Ovary (tissue), 9 donors: ENCODE measurements around the gene CEMIP. TPM values are rescaled to one million over a fixed set of nuclear protein-coding genes. Genes with fewer than 3 reads are reported as not detected.

Source experiments
- DNase-seq, 5 donors: peaks; one replicate each; pipeline ENCODE4 v3.0.0-alpha.2; 2019 to 2020
- H3K27ac ChIP-seq, 2 donors: fragments of 200-600 bp; one replicate each; pipeline versions ENCODE4 v1.5.1 to v1.8.0; 2019 to 2022
- H3K27me3 ChIP-seq: fragments of 200-600 bp; one replicate; pipeline ENCODE4 v1.8.0; 2022
- H3K36me3 ChIP-seq: fragments of 200-600 bp; sonication (generic); one replicate; pipeline ENCODE4 v1.5.1; 2019
- H3K4me1 ChIP-seq: one replicate; pipeline ENCODE4 v1.8.1; 2013; ENCODE audit warnings: mild to moderate bottlenecking, moderate library complexity; ENCODE audit not compliant: insufficient read depth
- H3K4me3 ChIP-seq: fragments of 200-600 bp; sonication (generic); one replicate; pipeline ENCODE4 v1.5.1; 2017
- H3K9me3 ChIP-seq, 2 donors: fragments of 200-600 bp in 1 of 2; sonication (generic) in 1 of 2; one replicate each; pipeline versions ENCODE4 v1.5.1 to v1.8.1; 2013 to 2019; ENCODE audit warnings: mild to moderate bottlenecking in 1 of 2, moderate library complexity in 1 of 2
- CTCF ChIP-seq, 3 donors: fragments of 450-650 bp in 2 of 3; fragments of 200-600 bp in 1 of 3; IDR thresholded peaks; one replicate each; pipeline versions ENCODE4 v1.5.1 to v1.8.0; 2016 to 2022; ENCODE audit warnings: antibody characterized with exemption in 3 of 3, mild to moderate bottlenecking in 1 of 3
- EP300 ChIP-seq: sonication (generic); formaldehyde crosslinking; IDR thresholded peaks from one replicate; pipeline ENCODE4 v1.6.1; 2017; ENCODE audit warnings: antibody characterized with exemption
- POLR2A ChIP-seq: fragments of 450-650 bp; IDR thresholded peaks from one replicate; pipeline ENCODE4 v1.6.1; 2017; ENCODE audit warnings: antibody characterized with exemption, mild to moderate bottlenecking, moderate library complexity
- WGBS, 3 donors: extraction: QIAGEN DNeasy Blood & Tissue Kit in 1 of 3; methylation state at CpG; one replicate each; pipeline versions ENCODE4 v1.1.5 to v1.1.7; 2013 to 2017; 5-methylcytosine and 5-hydroxymethylcytosine counted together
- intact Hi-C, 4 donors: fragments of 100-400 bp; cut with DNase I; formaldehyde crosslinking; loops; one replicate each; pipeline versions ENCODE4 v1.11.0 to v1.15.1; 2022 to 2023
- polyA plus RNA-seq, 2 donors: library from polyadenylated mRNA; stranded (reverse); fragments of 200-250 nt in 1 of 2; fragments of 350-450 nt in 1 of 2; fragmentation: Illumina TruSeq in 1 of 2; extraction: RNeasy Lipid Tissue Mini Kit (QIAGEN cat#74804) in 1 of 2; gene quantifications; one replicate each; pipeline ENCODE4 v1.2.3, GENCODE V29; 2013 to 2014
- total RNA-seq, 7 donors: library from RNA; depleted of rRNA in 2 of 7; stranded (reverse); fragments of >200 nt in 2 of 7; fragmentation: NEBNext Ultra II Directional in 3 of 7; extraction: Animal tissue kit (Norgen Biotek cat#: 25700) in 3 of 7; gene quantifications; one replicate each; pipeline versions ENCODE4 v1.1.0 to v1.2.4, GENCODE V29; 2016 to 2023
- donor health status: DM: no; HTN: no; CAD: no; lungs with moderate emphysema.
- donor health status: DM: no; HTN: no; CAD: no.
- donor health status: Bipolar disorder and iron deficiency.
- donor health status: DM: yes; HTN: yes; CAD: no.
- donor health status: DM: no; HTN: no; CAD: no.
- donor health status: DM: yes; HTN: yes; CAD: no.

CEMIP gene
- total and polyA plus RNA-seq, 9 donors = 2.2 to 12.3 (median 4.7) TPM

DNA sequence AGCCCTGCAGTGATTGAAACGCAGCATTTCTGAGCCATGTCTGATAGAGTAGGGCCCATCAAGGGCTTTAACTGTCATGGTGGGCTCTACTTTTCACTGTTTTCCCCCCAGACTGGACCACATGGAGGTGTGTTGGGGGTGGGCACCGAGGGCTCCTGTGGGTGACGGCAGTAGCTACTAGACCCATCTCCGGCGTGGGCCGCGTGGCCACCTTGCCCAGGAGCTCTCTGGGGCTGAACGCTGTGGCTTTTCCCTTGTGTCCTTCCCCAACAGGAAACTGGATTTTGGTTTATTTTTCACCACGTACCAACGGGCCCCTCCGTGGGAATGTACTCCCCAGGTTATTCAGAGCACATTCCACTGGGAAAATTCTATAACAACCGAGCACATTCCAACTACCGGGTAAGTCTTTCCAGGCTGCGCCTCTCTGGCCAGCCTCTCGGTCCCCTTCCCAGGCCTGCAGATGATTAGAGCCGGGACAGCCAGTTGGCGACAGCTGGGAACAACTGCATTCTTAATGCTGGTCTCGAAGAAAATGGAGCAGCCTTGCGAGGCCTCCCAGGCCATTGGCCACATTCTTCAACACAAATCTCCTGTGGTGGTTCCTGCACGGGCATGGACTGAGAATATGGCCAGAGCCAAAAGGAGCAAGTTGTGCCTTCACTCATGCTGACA lies 142.7 kb downstream of the CEMIP start:
- H3K36me3 ChIP-seq = no peaks in the 10 kb centered on the region
- H3K27me3 ChIP-seq = no peaks in the 10 kb centered on the region

GRCh38 chr15:80923668-80924067 lies 144.5 kb downstream of the CEMIP start:
- TF ChIP-seq EP300 = no peak
- no peak for TF ChIP-seq POLR2A
- no peak for TF ChIP-seq CTCF (IDR thresholded peaks at IDR 0.05)
- no peak for DNase-seq
- no peaks in the 10 kb centered on the region for H3K9me3 ChIP-seq
- WGBS, 3 donors = 94 to 98% (median 95%) methylated on average over 6 of the region's 6 CpGs
- H3K4me1 ChIP-seq = peaks cover 5% of the 10 kb centered on the region
- no peaks in the 10 kb centered on the region for H3K36me3 ChIP-seq
- H3K4me3 ChIP-seq = no peak overlapping the region
- no peaks in the 10 kb centered on the region for H3K27me3 ChIP-seq
- no peak overlapping the region for H3K27ac ChIP-seq
- intact Hi-C loops = no loop called here

More for the DNA sequence above, 142.7 kb downstream of the CEMIP start:
- H3K27ac ChIP-seq = no peak overlapping the region
- intact Hi-C loops = no loop called here
- 84 to 96% (median 90%) methylated on average over 20 of the region's 20 CpGs for WGBS, 3 donors
- TF ChIP-seq POLR2A (no peak), CTCF (IDR thresholded peaks at IDR 0.05) (no peak), EP300 (no peak)
- peaks cover 5% of the 10 kb centered on the region for H3K4me1 ChIP-seq
- no peak overlapping the region for H3K4me3 ChIP-seq
- no peak for DNase-seq
- H3K9me3 ChIP-seq = no peaks in the 10 kb centered on the region

GRCh38 chr15:80924278-80924677 lies 145.1 kb downstream of the CEMIP start:
- Histone ChIP-seq H3K9me3 (no peaks in the 10 kb centered on the region), H3K4me3 (no peak overlapping the region), H3K27me3 (no peaks in the 10 kb centered on the region), H3K4me1 (peaks cover 5% of the 10 kb centered on the region), H3K27ac (no peak overlapping the region), H3K36me3 (no peaks in the 10 kb centered on the region)
- WGBS, 3 donors = 91 to 97% (median 92%) methylated on average over 4 of the region's 4 CpGs
- DNase-seq = no peak
- TF ChIP-seq CTCF (IDR thresholded peaks at IDR 0.05) = no peak
- TF ChIP-seq EP300 = no peak
- TF ChIP-seq POLR2A = no peak
- intact Hi-C loops = no loop called here

- TF ChIP-seq EP300 (no peak), POLR2A (no peak), CTCF (IDR thresholded peaks at IDR 0.05) (no peak)
- DNase-seq = peak in 2 of 5 donors; percentile 37
- no peaks in the 10 kb centered on the region for H3K9me3 ChIP-seq
- peaks cover 5% of the 10 kb centered on the region for H3K4me1 ChIP-seq
- intact Hi-C loops = no loop called here
- H3K27ac ChIP-seq = no peak overlapping the region
- 83 to 87% (median 85%) methylated on average over 17 of the region's 17 CpGs for WGBS, 3 donors
- H3K36me3 ChIP-seq = no peaks in the 10 kb centered on the region
- H3K27me3 ChIP-seq = no peaks in the 10 kb centered on the region
- H3K4me3 ChIP-seq = no peak overlapping the region
These were observed 146.5 kb downstream of the CEMIP start for GRCh38 chr15:80925597-80926059.
